ENCODE data around the gene MYZAP.

MYZAP gene

DNA sequence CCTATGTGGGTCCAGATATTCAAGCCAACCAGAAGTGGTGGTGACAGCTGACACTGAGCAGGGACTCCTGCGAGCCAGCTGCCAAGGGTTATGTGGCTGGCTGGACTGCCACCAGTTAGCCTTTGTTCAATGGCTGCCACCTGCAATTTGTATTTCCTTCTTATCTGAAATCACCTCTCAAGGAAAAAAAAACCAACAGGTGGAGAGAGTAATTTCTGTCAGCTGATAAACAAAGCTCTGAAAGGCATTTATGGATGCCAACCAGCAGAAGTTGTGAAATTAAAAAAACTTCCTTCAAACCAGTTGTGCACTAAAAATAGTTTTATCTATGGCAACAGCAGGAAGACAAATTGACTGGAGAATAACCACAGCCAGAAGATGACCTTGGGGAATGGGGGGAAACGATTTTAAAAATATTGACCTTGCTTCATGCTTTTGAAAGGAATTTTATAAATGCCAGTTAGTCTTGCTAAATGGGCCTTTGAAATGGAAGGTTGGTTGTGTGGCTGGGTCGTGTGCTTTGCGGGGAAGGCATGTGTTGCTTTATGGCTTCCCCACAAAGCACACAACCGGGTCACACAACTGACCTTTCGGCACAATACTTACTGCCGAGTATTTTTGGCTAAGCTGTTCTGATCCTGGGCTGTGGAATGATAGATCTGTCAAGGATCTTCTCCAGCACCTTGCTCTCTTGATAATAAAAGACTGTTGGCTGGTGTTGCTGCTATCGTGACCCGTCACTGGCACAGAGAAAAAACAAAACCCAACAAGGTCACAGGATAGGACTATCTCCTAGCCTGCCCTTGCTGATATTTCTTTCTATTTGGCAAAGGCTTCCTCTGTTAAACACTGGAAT is 3.5 kb downstream of the MYZAP start:
- TF ChIP-seq, protein P1, sequence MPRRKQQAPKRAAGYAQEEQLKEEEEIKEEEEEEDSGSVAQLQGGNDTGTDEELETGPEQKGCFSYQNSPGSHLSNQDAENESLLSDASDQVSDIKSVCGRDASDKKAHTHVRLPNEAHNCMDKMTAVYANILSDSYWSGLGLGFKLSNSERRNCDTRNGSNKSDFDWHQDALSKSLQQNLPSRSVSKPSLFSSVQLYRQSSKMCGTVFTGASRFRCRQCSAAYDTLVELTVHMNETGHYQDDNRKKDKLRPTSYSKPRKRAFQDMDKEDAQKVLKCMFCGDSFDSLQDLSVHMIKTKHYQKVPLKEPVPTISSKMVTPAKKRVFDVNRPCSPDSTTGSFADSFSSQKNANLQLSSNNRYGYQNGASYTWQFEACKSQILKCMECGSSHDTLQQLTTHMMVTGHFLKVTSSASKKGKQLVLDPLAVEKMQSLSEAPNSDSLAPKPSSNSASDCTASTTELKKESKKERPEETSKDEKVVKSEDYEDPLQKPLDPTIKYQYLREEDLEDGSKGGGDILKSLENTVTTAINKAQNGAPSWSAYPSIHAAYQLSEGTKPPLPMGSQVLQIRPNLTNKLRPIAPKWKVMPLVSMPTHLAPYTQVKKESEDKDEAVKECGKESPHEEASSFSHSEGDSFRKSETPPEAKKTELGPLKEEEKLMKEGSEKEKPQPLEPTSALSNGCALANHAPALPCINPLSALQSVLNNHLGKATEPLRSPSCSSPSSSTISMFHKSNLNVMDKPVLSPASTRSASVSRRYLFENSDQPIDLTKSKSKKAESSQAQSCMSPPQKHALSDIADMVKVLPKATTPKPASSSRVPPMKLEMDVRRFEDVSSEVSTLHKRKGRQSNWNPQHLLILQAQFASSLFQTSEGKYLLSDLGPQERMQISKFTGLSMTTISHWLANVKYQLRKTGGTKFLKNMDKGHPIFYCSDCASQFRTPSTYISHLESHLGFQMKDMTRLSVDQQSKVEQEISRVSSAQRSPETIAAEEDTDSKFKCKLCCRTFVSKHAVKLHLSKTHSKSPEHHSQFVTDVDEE (CRISPR knock-in tag; IDR thresholded peaks at IDR 0.05), result no peak
- TF ChIP-seq PPARA (CRISPR knock-in tag; IDR thresholded peaks at IDR 0.05; ENCODE audit: borderline replicate concordance), result no peak
- TF ChIP-seq, protein P2, sequence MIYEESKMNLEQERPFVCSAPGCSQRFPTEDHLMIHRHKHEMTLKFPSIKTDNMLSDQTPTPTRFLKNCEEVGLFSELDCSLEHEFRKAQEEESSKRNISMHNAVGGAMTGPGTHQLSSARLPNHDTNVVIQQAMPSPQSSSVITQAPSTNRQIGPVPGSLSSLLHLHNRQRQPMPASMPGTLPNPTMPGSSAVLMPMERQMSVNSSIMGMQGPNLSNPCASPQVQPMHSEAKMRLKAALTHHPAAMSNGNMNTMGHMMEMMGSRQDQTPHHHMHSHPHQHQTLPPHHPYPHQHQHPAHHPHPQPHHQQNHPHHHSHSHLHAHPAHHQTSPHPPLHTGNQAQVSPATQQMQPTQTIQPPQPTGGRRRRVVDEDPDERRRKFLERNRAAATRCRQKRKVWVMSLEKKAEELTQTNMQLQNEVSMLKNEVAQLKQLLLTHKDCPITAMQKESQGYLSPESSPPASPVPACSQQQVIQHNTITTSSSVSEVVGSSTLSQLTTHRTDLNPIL (CRISPR knock-in tag; IDR thresholded peaks at IDR 0.05; ENCODE audit: low read depth), result no peak
- TF ChIP-seq RARB (CRISPR knock-in tag; IDR thresholded peaks at IDR 0.05), result no peak
- TF ChIP-seq ZC3H10 (CRISPR knock-in tag; IDR thresholded peaks at IDR 0.05), result no peak
- TF ChIP-seq GLIS3 (CRISPR knock-in tag; IDR thresholded peaks at IDR 0.05), result no peak
- no peak for TF ChIP-seq POU6F1 (CRISPR knock-in tag; IDR thresholded peaks at IDR 0.05; ENCODE audit: borderline replicate concordance, low read depth)
- no peak for TF ChIP-seq TCF4 (CRISPR knock-in tag; IDR thresholded peaks at IDR 0.05; ENCODE audit: borderline replicate concordance)
- TF ChIP-seq ZFP3 (CRISPR knock-in tag; IDR thresholded peaks at IDR 0.05), result no peak
- TF ChIP-seq PATZ1 (CRISPR knock-in tag; IDR thresholded peaks at IDR 0.05; ENCODE audit: borderline replicate concordance), result no peak
- no peak for TF ChIP-seq ZFP30 (CRISPR knock-in tag; IDR thresholded peaks at IDR 0.05)
- TF ChIP-seq, protein P3, sequence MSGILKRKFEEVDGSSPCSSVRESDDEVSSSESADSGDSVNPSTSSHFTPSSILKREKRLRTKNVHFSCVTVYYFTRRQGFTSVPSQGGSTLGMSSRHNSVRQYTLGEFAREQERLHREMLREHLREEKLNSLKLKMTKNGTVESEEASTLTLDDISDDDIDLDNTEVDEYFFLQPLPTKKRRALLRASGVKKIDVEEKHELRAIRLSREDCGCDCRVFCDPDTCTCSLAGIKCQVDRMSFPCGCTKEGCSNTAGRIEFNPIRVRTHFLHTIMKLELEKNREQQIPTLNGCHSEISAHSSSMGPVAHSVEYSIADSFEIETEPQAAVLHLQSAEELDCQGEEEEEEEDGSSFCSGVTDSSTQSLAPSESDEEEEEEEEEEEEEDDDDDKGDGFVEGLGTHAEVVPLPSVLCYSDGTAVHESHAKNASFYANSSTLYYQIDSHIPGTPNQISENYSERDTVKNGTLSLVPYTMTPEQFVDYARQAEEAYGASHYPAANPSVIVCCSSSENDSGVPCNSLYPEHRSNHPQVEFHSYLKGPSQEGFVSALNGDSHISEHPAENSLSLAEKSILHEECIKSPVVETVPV (CRISPR knock-in tag; IDR thresholded peaks at IDR 0.05), result no peak
- no peak for TF ChIP-seq SNAI2 (CRISPR knock-in tag; IDR thresholded peaks at IDR 0.05)
- no peak for TF ChIP-seq BACH2 (CRISPR knock-in tag; IDR thresholded peaks at IDR 0.05; ENCODE audit: borderline replicate concordance)
- no peak for TF ChIP-seq CSDC2 (CRISPR knock-in tag; IDR thresholded peaks at IDR 0.05)
- ATAC-seq, result no peak

- no peak for TF ChIP-seq ZFP30 (CRISPR knock-in tag; IDR thresholded peaks at IDR 0.05)
- TF ChIP-seq SNAI2 (CRISPR knock-in tag; IDR thresholded peaks at IDR 0.05), result no peak
- no peak for TF ChIP-seq ARNTL (CRISPR knock-in tag; IDR thresholded peaks at IDR 0.05; ENCODE audit: borderline replicate concordance, low read depth)
- TF ChIP-seq GLIS3 (CRISPR knock-in tag; IDR thresholded peaks at IDR 0.05), result no peak
- no peak for TF ChIP-seq POU6F1 (CRISPR knock-in tag; IDR thresholded peaks at IDR 0.05; ENCODE audit: borderline replicate concordance, low read depth)
- TF ChIP-seq CSDC2 (CRISPR knock-in tag; IDR thresholded peaks at IDR 0.05), result no peak
- no peak for TF ChIP-seq ZC3H10 (CRISPR knock-in tag; IDR thresholded peaks at IDR 0.05)
- ATAC-seq, result no peak
Measured at GRCh38 chr15:57596301-57596855, 4.7 kb downstream of the MYZAP start.

GRCh38 chr15:57596978-57597377 is 5.3 kb downstream of the MYZAP start:
- no peak for ATAC-seq
- TF ChIP-seq ISL1 (CRISPR knock-in tag; IDR thresholded peaks at IDR 0.05) (no peak), PPARA (CRISPR knock-in tag; IDR thresholded peaks at IDR 0.05; ENCODE audit: borderline replicate concordance) (no peak), PATZ1 (CRISPR knock-in tag; IDR thresholded peaks at IDR 0.05; ENCODE audit: borderline replicate concordance) (no peak), ZNF70 (CRISPR knock-in tag; IDR thresholded peaks at IDR 0.05) (no peak), ZNF565 (CRISPR knock-in tag; conservative IDR thresholded peaks at IDR 0.05; ENCODE audit: low read depth) (no peak), ARNTL (CRISPR knock-in tag; IDR thresholded peaks at IDR 0.05; ENCODE audit: borderline replicate concordance, low read depth) (no peak)

Data from SK-N-SH treated with all-trans-retinoic acid at 6 μM for 48 hours (cell line).